Measurements from ENCODE around the gene GPC6.

GPC6 gene

GRCh38 chr13:94088742-94089141 is 862.1 kb downstream of the GPC6 start:
- DNase-seq = no peak

GRCh38 chr13:94090773-94091480 is 864.3 kb downstream of the GPC6 start:
- no peak for DNase-seq

- no peak for DNase-seq
Observed at GRCh38 chr13:94093652-94094315, 867.2 kb downstream of the GPC6 start.

GRCh38 chr13:94109715-94110374 is 883.2 kb downstream of the GPC6 start:
- no peak for DNase-seq

- DNase-seq = no peak
Observed at GRCh38 chr13:94112227-94112626, 885.6 kb downstream of the GPC6 start.

GRCh38 chr13:94112731-94113130 is 886.1 kb downstream of the GPC6 start:
- no peak for DNase-seq

- DNase-seq = no peak
Observed at GRCh38 chr13:94113245-94113644, 886.6 kb downstream of the GPC6 start.

GRCh38 chr13:94114166-94114565 is 887.6 kb downstream of the GPC6 start:
- DNase-seq = no peak

- no peak for DNase-seq
Observed at GRCh38 chr13:94115054-94115453, 888.4 kb downstream of the GPC6 start.

GRCh38 chr13:94119360-94119936 is 892.8 kb downstream of the GPC6 start:
- no peak for DNase-seq

GRCh38 chr13:94120878-94121277 is 894.3 kb downstream of the GPC6 start:
- no peak for DNase-seq

- no peak for DNase-seq
Observed at GRCh38 chr13:94121686-94122085, 895.1 kb downstream of the GPC6 start.

GRCh38 chr13:94122300-94122915 is 895.8 kb downstream of the GPC6 start:
- DNase-seq = no peak

GRCh38 chr13:94123557-94123956 is 897.0 kb downstream of the GPC6 start:
- DNase-seq = no peak

- DNase-seq = no peak
Observed at GRCh38 chr13:94128430-94128829, 901.8 kb downstream of the GPC6 start.

GRCh38 chr13:94129490-94129894 is 902.9 kb downstream of the GPC6 start:
- no peak for DNase-seq

- DNase-seq = no peak
Observed at GRCh38 chr13:94138831-94139230, 912.2 kb downstream of the GPC6 start.

GRCh38 chr13:94139393-94139995 is 912.9 kb downstream of the GPC6 start:
- DNase-seq = no peak

GRCh38 chr13:94140027-94140426 is 913.4 kb downstream of the GPC6 start:
- no peak for DNase-seq

- no peak for DNase-seq
Observed at GRCh38 chr13:94140511-94140910, 913.9 kb downstream of the GPC6 start.

- no peak for DNase-seq
Observed at GRCh38 chr13:94143624-94144350, 917.2 kb downstream of the GPC6 start.

GRCh38 chr13:94145966-94146365 is 919.4 kb downstream of the GPC6 start:
- no peak for DNase-seq

Measured in NCI-H1048 (cell line).